ENCODE results near the gene MYO9B. TPM values are rescaled to one million over a fixed set of nuclear protein-coding genes. Genes with fewer than 3 reads are reported as not detected.

The MYO9B gene
- polyA plus RNA-seq, 3 donors, result 5.9 to 366 (median 7.5) TPM

- Histone ChIP-seq H3K4me2 (replicated peaks; ENCODE audit: extremely low read depth, low read length, poor library complexity, severe bottlenecking) (peak overlapping the region; percentile 81), H3K9me3 (replicated peaks in 1 of 2; ENCODE audit: control insufficient read depth in 1 of 2, insufficient read depth in 1 of 2, low read length in 2 of 2) (no peaks in the 10 kb centered on the region), H3K27me3 (ENCODE audit: control insufficient read depth in 2 of 2, insufficient read depth in 2 of 2, low read length in 2 of 2) (no peaks in the 10 kb centered on the region), H3K9ac (ENCODE audit: insufficient read depth, low read length, poor library complexity, severe bottlenecking) (peak overlapping the region; percentile 36), H2AFZ (ENCODE audit: insufficient read depth, low read depth, low read length, poor library complexity, severe bottlenecking) (no peak overlapping the region), H3K27ac (ENCODE audit: low read depth in 1 of 2, low read length in 2 of 2) (peak overlapping the region in 1 of 2 donors; percentile 91), H4K20me1 (ENCODE audit: insufficient read depth, low read length) (peaks cover 82% of the 10 kb centered on the region), H3K79me2 (ENCODE audit: insufficient read depth, low read length) (peaks cover 92% of the 10 kb centered on the region), H3K36me3 (replicated peaks in 1 of 2; ENCODE audit: control insufficient read depth in 1 of 2, insufficient read depth in 2 of 2, low read length in 2 of 2) (peaks cover 0 to 34% of the 10 kb centered on the region in 2 donors), H3K4me1 (ENCODE audit: control insufficient read depth in 1 of 2, insufficient read depth in 2 of 2, low read length in 2 of 2) (peaks cover 40 to 56% of the 10 kb centered on the region in 2 donors), H3K4me3 (replicated peaks in 1 of 3; ENCODE audit: low read depth in 2 of 3, low read length in 3 of 3) (peak overlapping the region in 1 of 3 experiments; percentile 100)
- Mint-ChIP-seq H3K27ac (peak overlapping the region; percentile 61 to 98 (median 83)), H3K4me1 (peaks cover 67% of the 10 kb centered on the region), H3K9me3 (no peaks in the 10 kb centered on the region), H3K36me3 (peaks cover 43 to 65% of the 10 kb centered on the region in 2 donors), H3K4me3 (peak overlapping the region in 1 of 2 donors; percentile 100), H3K27me3 (ENCODE audit: low read depth in 3 of 3) (peaks cover 0 to 3% (median 0%) of the 10 kb centered on the region in 3 donors)
- intact Hi-C loops (cut with micrococcal nuclease), result loop anchor here (5.0 kb wide), 4 partner anchors 33 to 148 kb away; partner anchors contain the start of gene OCEL1 (in 1 of the 2)
- 86% methylated on average over 15 of the region's 19 CpGs for WGBS (ENCODE audit: insufficient coverage)
- no peak for TF ChIP-seq CTCF (IDR thresholded peaks at IDR 0.05)
- no peak for DNase-seq
Observed at GRCh38 chr19:17078920-17079709, 3.5 kb downstream of the MYO9B start.

GRCh38 chr19:17079710-17080439 lies 4.3 kb downstream of the MYO9B start:
- peak overlapping the region in 1 of 2 donors; percentile 91 for H3K27ac ChIP-seq (ENCODE audit: low read depth in 1 of 2, low read length in 2 of 2)
- H2AFZ ChIP-seq (ENCODE audit: insufficient read depth, low read depth, low read length, poor library complexity, severe bottlenecking), result no peak overlapping the region
- H3K27me3 Mint-ChIP-seq (ENCODE audit: low read depth in 3 of 3), result peaks cover 0 to 3% (median 0%) of the 10 kb centered on the region in 3 donors
- H3K36me3 Mint-ChIP-seq, result peaks cover 46 to 68% of the 10 kb centered on the region in 2 donors
- no peaks in the 10 kb centered on the region for H3K27me3 ChIP-seq (ENCODE audit: control insufficient read depth in 2 of 2, insufficient read depth in 2 of 2, low read length in 2 of 2)
- H3K27ac Mint-ChIP-seq, result peak overlapping the region in 6 of 7 donors; percentile 31 to 98 (median 81)
- peak; percentile 46 to 78 (median 60) for DNase-seq
- peaks cover 0 to 35% of the 10 kb centered on the region in 2 donors for H3K36me3 ChIP-seq (replicated peaks in 1 of 2; ENCODE audit: control insufficient read depth in 1 of 2, insufficient read depth in 2 of 2, low read length in 2 of 2)
- peaks cover 90% of the 10 kb centered on the region for H4K20me1 ChIP-seq (ENCODE audit: insufficient read depth, low read length)
- no peaks in the 10 kb centered on the region for H3K9me3 Mint-ChIP-seq
- 86% methylated on average over 23 of the region's 28 CpGs for WGBS (ENCODE audit: insufficient coverage)
- H3K4me3 Mint-ChIP-seq, result peak overlapping the region in 1 of 2 donors; percentile 100
- TF ChIP-seq CTCF (IDR thresholded peaks at IDR 0.05), result no peak
- H3K4me2 ChIP-seq (replicated peaks; ENCODE audit: extremely low read depth, low read length, poor library complexity, severe bottlenecking), result peak overlapping the region; percentile 81
- H3K4me3 ChIP-seq (replicated peaks in 1 of 3; ENCODE audit: low read depth in 2 of 3, low read length in 3 of 3), result peak overlapping the region in 1 of 3 experiments; percentile 28
- no peaks in the 10 kb centered on the region for H3K9me3 ChIP-seq (replicated peaks in 1 of 2; ENCODE audit: control insufficient read depth in 1 of 2, insufficient read depth in 1 of 2, low read length in 2 of 2)
- peaks cover 60% of the 10 kb centered on the region for H3K4me1 Mint-ChIP-seq
- H3K9ac ChIP-seq (ENCODE audit: insufficient read depth, low read length, poor library complexity, severe bottlenecking), result peak overlapping the region; percentile 36
- intact Hi-C loops (cut with micrococcal nuclease), result loop anchor here (5.0 kb wide), 4 partner anchors 32 to 147 kb away; partner anchors contain the start of gene OCEL1 (in 1 of the 2)
- H3K79me2 ChIP-seq (ENCODE audit: insufficient read depth, low read length), result peaks cover 93% of the 10 kb centered on the region
- peaks cover 34 to 49% of the 10 kb centered on the region in 2 donors for H3K4me1 ChIP-seq (ENCODE audit: control insufficient read depth in 1 of 2, insufficient read depth in 2 of 2, low read length in 2 of 2)

Data from CD14-positive monocyte (primary cell).